HepG2 (cell line): ENCODE data around the gene ASL. TPM values are rescaled to one million over a fixed set of nuclear protein-coding genes. Genes with fewer than 3 reads are reported as not detected.
"Not testable (repeated sequence)": the region's sequence is repeated elsewhere in the genome, so short reads cannot be mapped to it uniquely, and the experiment has no call there.

Source experiments
- ARID5B ChIP-seq: IDR thresholded peaks from 2 replicates; pipeline ENCODE4 v1.4.0; 2020; ENCODE audit warnings: mild to moderate bottlenecking, missing genetic modification reagents
- ATF7 ChIP-seq, 2 experiments: fragments of 450-650 bp in 1 of 2; sonication (generic) in 1 of 2; formaldehyde crosslinking in 1 of 2; IDR thresholded peaks; 2 replicates each; pipeline versions ENCODE4 v1.4.0 to v1.6.1; 2016 to 2020; ENCODE audit warnings: antibody characterized with exemption in 1 of 2, mild to moderate bottlenecking in 1 of 2, missing genetic modification reagents in 1 of 2
- BCL6 ChIP-seq: IDR thresholded peaks from 2 replicates; pipeline ENCODE4 v1.6.1; 2016; ENCODE audit warnings: missing genetic modification reagents, missing compliant biosample characterization
- CEBPG ChIP-seq: IDR thresholded peaks from 2 replicates; pipeline ENCODE4 v1.6.1; 2016
- ELF3 ChIP-seq: IDR thresholded peaks from 2 replicates; pipeline ENCODE4 v1.6.1; 2016; ENCODE audit warnings: missing genetic modification reagents, missing compliant biosample characterization
- EP300 ChIP-seq, 3 experiments: sonication (generic) in 1 of 3; formaldehyde crosslinking in 1 of 3; IDR thresholded peaks; 2 replicates each; pipeline versions ENCODE4 v1.5.1 to v1.6.1; 2011 to 2020; ENCODE audit warnings: low read depth in 2 of 3, low read length in 2 of 3, borderline replicate concordance in 1 of 3, improper control_type of control experiment in 1 of 3, mild to moderate bottlenecking in 1 of 3, missing genetic modification reagents in 1 of 3, moderate library complexity in 1 of 3
- GATAD2A ChIP-seq: IDR thresholded peaks from 2 replicates; pipeline ENCODE4 v1.6.1; 2016
- HDAC1 ChIP-seq: sonication (generic); formaldehyde crosslinking; IDR thresholded peaks from 2 replicates; pipeline ENCODE4 v1.5.1; 2020; ENCODE audit warnings: mild to moderate bottlenecking, missing genetic modification reagents
- NR2C2 ChIP-seq: sonication (generic); formaldehyde crosslinking; IDR thresholded peaks from 2 replicates; pipeline ENCODE4 v1.4.0; 2020; ENCODE audit warnings: missing genetic modification reagents, mild to moderate bottlenecking, moderate library complexity, borderline replicate concordance
- NR2F2 ChIP-seq: IDR thresholded peaks from 2 replicates; pipeline ENCODE4 v1.6.1; 2012; ENCODE audit warnings: low read depth, inconsistent platforms, borderline replicate concordance
- PHF21A ChIP-seq: sonication (generic); formaldehyde crosslinking; IDR thresholded peaks from 2 replicates; pipeline ENCODE4 v1.5.0; 2020; ENCODE audit warnings: mild to moderate bottlenecking, missing genetic modification reagents
- PPARG ChIP-seq: conservative IDR thresholded peaks from 2 replicates; pipeline ENCODE4 v1.6.1; 2016; ENCODE audit warnings: missing biosample characterization, missing genetic modification reagents
- TBX3 ChIP-seq: fragments of 450-650 bp; IDR thresholded peaks from 2 replicates; pipeline ENCODE4 v1.6.1; 2017; ENCODE audit warnings: antibody characterized with exemption, mild to moderate bottlenecking, inconsistent platforms, borderline replicate concordance
- ZBED4 ChIP-seq: sonication (generic); formaldehyde crosslinking; IDR thresholded peaks from 2 replicates; pipeline ENCODE4 v1.4.0; 2020; ENCODE audit warnings: missing genetic modification reagents, borderline replicate concordance
- ZBTB21 ChIP-seq: sonication (generic); formaldehyde crosslinking; IDR thresholded peaks from 2 replicates; pipeline ENCODE4 v1.4.0; 2020; ENCODE audit warnings: missing genetic modification reagents
- ZNF644 ChIP-seq: IDR thresholded peaks from 2 replicates; pipeline ENCODE4 v1.6.1; 2016; ENCODE audit warnings: low read depth
- polyA plus RNA-seq, 8 experiments: library from polyadenylated mRNA; depleted of rRNA in 3 of 8; stranded (reverse) in 7 of 8; unstranded in 1 of 8; fragments of >200 nt; fragmentation: Illumina TruSeq in 4 of 8; extraction: Trizol in 4 of 8; gene quantifications; 2 replicates each; pipeline versions ENCODE4 v1.2.1 to v1.2.3, GENCODE V29; 2011 to 2016; ENCODE audit warnings: low read depth in 4 of 8, missing spikeins in 1 of 8, mixed read lengths in 1 of 8; ENCODE audit not compliant: insufficient read depth in 1 of 8
- total RNA-seq, 5 experiments: library from RNA; depleted of rRNA; stranded (reverse); fragments of >200 nt; fragmentation: Illumina TruSeq; extraction: Trizol; gene quantifications; 2 replicates each; pipeline ENCODE4 v1.2.3, GENCODE V29; 2016; ENCODE audit warnings: low read depth in 1 of 5

The ASL gene
- total and polyA plus RNA-seq, 2 of the 13 experiments (the other 11 are each of a cell fraction or from before 2014, with no cell fraction given) = 71.4 to 96.5 TPM

- TF ChIP-seq ZBED4 (CRISPR knock-in tag) = peak; percentile 86; the same call in 1 of the 2 replicates
- peak; percentile 82 for TF ChIP-seq GATAD2A (CRISPR knock-in tag)
- peak; percentile 18; the same call in 1 of the 2 replicates for TF ChIP-seq NR2C2 (CRISPR knock-in tag)
- TF ChIP-seq ELF3 = peak; percentile 43; the same call in 1 of the 2 replicates
- TF ChIP-seq HDAC1 (CRISPR knock-in tag) = peak; percentile 44; the same call in 1 of the 2 replicates
- TF ChIP-seq TBX3 = peak; percentile 26; the same call in 1 of the 2 replicates
- peak; percentile 24; the same call in 1 of the 2 replicates for TF ChIP-seq BCL6 (CRISPR knock-in tag)
- peak; percentile 73 for TF ChIP-seq NR2F2
- peak; percentile 50 for TF ChIP-seq CEBPG (CRISPR knock-in tag)
- peak; percentile 30; the same call in 1 of the 2 replicates for TF ChIP-seq ATF7 (IDR thresholded peaks at IDR 0.05)
- TF ChIP-seq ATF7 (CRISPR knock-in tag; IDR thresholded peaks at IDR 0.05) = not testable (repeated sequence)
- peak in 1 of 2 experiments; percentile 50; a peak in 2 of 4 replicates for TF ChIP-seq EP300 (IDR thresholded peaks at IDR 0.05; ENCODE audit: low read depth in 2 of 2, low read length in 2 of 2)
- TF ChIP-seq EP300 (CRISPR knock-in tag; IDR thresholded peaks at IDR 0.05; ENCODE audit: borderline replicate concordance) = peak; percentile 52; the same call in 1 of the 2 replicates
- TF ChIP-seq ZBTB21 (CRISPR knock-in tag) = peak; percentile 91
- TF ChIP-seq ARID5B (CRISPR knock-in tag) = peak; percentile 78
- TF ChIP-seq ZNF644 (CRISPR knock-in tag) = 0 out of 2 replicates have a peak, but pooled peaks have one; percentile 16
- peak; percentile 38; the same call in 1 of the 2 replicates for TF ChIP-seq PPARG (CRISPR knock-in tag)
- TF ChIP-seq PHF21A (CRISPR knock-in tag) = 0 out of 2 replicates have a peak, but pooled peaks have one; percentile 38
These were observed 50.2 kb downstream of the ASL start (continued) for GRCh38 chr7:66125781-66126352.
